Neural crest cell (in vitro differentiated cells): ENCODE results near the gene CIAO2B. TPM values are rescaled to one million over a fixed set of nuclear protein-coding genes. Genes with fewer than 3 reads are reported as not detected.
A peak's percentile ranks its signal among the peaks of the same experiment; 100 is the strongest.

Experiments
- DNase-seq: peaks from one replicate; pipeline ENCODE4 v3.0.0; 2021; ENCODE audit warnings: low read depth, mixed read lengths, low spot score
- H3K27ac Mint-ChIP-seq: one replicate; pipeline ENCODE4 v1.8.0; 2021; ENCODE audit warnings: mild to moderate bottlenecking, mixed read lengths; ENCODE audit not compliant: unreplicated experiment
- H3K27me3 Mint-ChIP-seq: 2 replicates; pipeline ENCODE4 v1.8.0; 2021; ENCODE audit warnings: low read depth, mild to moderate bottlenecking, mixed read lengths
- H3K36me3 Mint-ChIP-seq: 2 replicates; pipeline ENCODE4 v1.8.0; 2021; ENCODE audit warnings: low read depth, mild to moderate bottlenecking, mixed read lengths
- H3K4me1 Mint-ChIP-seq: 2 replicates; pipeline ENCODE4 v1.8.0; 2021; ENCODE audit warnings: mixed read lengths
- H3K4me3 Mint-ChIP-seq: one replicate; pipeline ENCODE4 v1.8.0; 2021; ENCODE audit warnings: mild to moderate bottlenecking, mixed read lengths
- H3K9me3 Mint-ChIP-seq: 2 replicates; pipeline ENCODE4 v1.8.0; 2021; ENCODE audit warnings: mixed read lengths
- total RNA-seq: library from RNA; stranded (reverse); gene quantifications from 2 replicates; pipeline ENCODE4 v1.2.1, GENCODE V29; 2021
- TF ChIP-seq, protein P1 (sequence below): fragments of 200-600 bp; sonication (generic); conservative IDR thresholded peaks from 2 replicates; pipeline ENCODE4 v1.5.0; 2021; ENCODE audit warnings: antibody characterized with exemption, mild to moderate bottlenecking

Gene CIAO2B
- total RNA-seq, 1 donor from 2014 or later, result 73.8 TPM

- Mint-ChIP-seq H3K36me3 (no peaks in the 10 kb centered on the region), H3K4me3 (peak overlapping the region; percentile 97), H3K9me3 (no peaks in the 10 kb centered on the region), H3K4me1 (peaks cover 45% of the 10 kb centered on the region), H3K27ac (peak overlapping the region; percentile 75), H3K27me3 (peaks cover 3% of the 10 kb centered on the region)
- TF ChIP-seq, protein P1, sequence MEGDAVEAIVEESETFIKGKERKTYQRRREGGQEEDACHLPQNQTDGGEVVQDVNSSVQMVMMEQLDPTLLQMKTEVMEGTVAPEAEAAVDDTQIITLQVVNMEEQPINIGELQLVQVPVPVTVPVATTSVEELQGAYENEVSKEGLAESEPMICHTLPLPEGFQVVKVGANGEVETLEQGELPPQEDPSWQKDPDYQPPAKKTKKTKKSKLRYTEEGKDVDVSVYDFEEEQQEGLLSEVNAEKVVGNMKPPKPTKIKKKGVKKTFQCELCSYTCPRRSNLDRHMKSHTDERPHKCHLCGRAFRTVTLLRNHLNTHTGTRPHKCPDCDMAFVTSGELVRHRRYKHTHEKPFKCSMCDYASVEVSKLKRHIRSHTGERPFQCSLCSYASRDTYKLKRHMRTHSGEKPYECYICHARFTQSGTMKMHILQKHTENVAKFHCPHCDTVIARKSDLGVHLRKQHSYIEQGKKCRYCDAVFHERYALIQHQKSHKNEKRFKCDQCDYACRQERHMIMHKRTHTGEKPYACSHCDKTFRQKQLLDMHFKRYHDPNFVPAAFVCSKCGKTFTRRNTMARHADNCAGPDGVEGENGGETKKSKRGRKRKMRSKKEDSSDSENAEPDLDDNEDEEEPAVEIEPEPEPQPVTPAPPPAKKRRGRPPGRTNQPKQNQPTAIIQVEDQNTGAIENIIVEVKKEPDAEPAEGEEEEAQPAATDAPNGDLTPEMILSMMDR, result no peak
- DNase-seq, result no peak
These were observed 445 bp downstream of the CIAO2B start for GRCh38 chr16:66933776-66934137.

GRCh38 chr16:66932076-66932475 is 2.1 kb downstream of the CIAO2B start:
- DNase-seq, result no peak
- Mint-ChIP-seq H3K27me3 (peaks cover 19% of the 10 kb centered on the region), H3K36me3 (no peaks in the 10 kb centered on the region), H3K4me3 (peak overlapping the region; percentile 97), H3K9me3 (no peaks in the 10 kb centered on the region), H3K4me1 (peaks cover 38% of the 10 kb centered on the region), H3K27ac (no peak overlapping the region)
- TF ChIP-seq, protein P1, result no peak

DNA sequence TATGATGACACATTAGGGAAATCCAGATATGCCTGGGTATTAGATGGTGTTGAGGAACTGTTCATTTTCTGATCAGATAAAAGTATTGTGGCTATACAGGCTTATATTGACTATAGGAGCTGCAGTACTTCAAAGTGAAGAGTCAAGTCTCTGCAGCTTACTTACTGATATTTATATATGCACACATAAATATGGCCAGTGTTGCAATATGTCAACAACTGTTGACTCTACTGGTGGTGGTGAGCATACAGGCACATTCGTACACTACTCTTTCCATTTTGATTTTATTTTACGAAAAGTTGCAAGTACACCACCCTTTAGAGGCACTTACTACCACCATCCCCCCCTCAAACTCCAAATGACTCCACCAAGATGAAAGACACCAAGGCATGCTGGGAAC is 2.5 kb downstream of the CIAO2B start:
- H3K36me3 Mint-ChIP-seq, result no peaks in the 10 kb centered on the region
- H3K27me3 Mint-ChIP-seq, result peaks cover 23% of the 10 kb centered on the region
- H3K4me3 Mint-ChIP-seq, result peak overlapping the region; percentile 97
- H3K27ac Mint-ChIP-seq, result no peak overlapping the region
- H3K9me3 Mint-ChIP-seq, result no peaks in the 10 kb centered on the region
- no peak for DNase-seq
- TF ChIP-seq, protein P1, result no peak
- H3K4me1 Mint-ChIP-seq, result peaks cover 36% of the 10 kb centered on the region

DNA sequence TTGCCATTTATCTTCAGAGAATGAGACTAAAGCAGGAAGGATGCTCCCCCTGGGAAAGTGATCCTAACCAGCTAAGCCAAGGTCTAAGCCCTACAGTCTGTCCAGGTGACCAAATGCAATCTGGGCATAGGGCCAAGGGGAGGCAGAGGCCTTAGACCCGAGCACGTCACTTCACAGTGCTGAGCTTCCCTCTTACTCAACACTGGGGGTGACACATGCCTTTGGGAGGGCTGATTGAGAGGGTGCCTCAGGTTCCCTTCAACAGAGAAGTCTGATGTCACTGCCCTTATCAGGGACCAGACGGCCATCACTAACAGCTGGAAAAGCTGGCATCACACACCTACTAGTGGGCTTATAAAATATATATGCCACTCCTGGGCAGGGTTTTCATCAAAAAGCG is 4.0 kb downstream of the CIAO2B start:
- no peak for DNase-seq
- peaks cover 32% of the 10 kb centered on the region for H3K4me1 Mint-ChIP-seq
- H3K36me3 Mint-ChIP-seq, result no peaks in the 10 kb centered on the region
- H3K9me3 Mint-ChIP-seq, result no peaks in the 10 kb centered on the region
- H3K4me3 Mint-ChIP-seq, result peak overlapping the region; percentile 54
- TF ChIP-seq, protein P1, result no peak
- no peak overlapping the region for H3K27ac Mint-ChIP-seq
- peaks cover 38% of the 10 kb centered on the region for H3K27me3 Mint-ChIP-seq

DNA sequence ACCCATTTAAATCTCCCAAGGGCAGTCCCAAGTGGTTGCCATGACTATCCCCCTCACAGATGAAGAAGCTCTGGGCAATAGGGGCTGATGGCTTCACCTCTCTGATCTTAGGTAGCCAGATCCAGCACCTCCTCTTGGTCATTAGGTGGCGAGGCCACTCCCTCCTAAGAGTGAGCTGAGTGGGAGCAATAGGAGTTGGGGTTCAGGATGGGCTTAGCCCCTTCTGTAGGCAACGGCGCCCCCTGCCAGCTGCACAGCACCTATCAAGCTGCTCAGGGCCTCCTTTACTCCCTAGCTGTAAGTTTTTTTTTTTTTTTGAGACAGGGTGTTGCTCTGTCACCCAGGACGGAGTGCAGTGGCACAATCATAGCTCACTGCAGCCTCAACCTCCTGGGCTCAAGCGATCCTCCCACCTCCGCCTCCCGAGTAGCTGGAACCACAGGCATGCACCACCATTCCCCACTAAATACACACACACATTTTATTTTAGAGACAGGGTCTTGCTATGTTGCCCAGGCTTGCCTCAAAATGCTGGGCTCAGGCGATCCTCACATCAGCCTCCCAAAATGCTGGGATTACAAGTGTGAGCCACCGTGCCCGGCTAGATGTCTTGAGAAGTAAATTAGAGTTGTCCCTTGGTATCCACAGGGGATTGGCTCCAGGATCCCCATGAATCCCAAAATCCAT is 5.4 kb downstream of the CIAO2B start:
- no peaks in the 10 kb centered on the region for H3K36me3 Mint-ChIP-seq
- H3K4me3 Mint-ChIP-seq, result peak overlapping the region; percentile 57
- no peak for DNase-seq
- H3K9me3 Mint-ChIP-seq, result no peaks in the 10 kb centered on the region
- TF ChIP-seq, protein P1, result peak; percentile 38
- H3K27me3 Mint-ChIP-seq, result peaks cover 49% of the 10 kb centered on the region
- peaks cover 24% of the 10 kb centered on the region for H3K4me1 Mint-ChIP-seq
- H3K27ac Mint-ChIP-seq, result no peak overlapping the region
